NCI-H526 (cell line): Measurements from ENCODE around the gene SPRYD4.
"Not testable (repeated sequence)": the region's sequence is repeated elsewhere in the genome, so short reads cannot be mapped to it uniquely, and the experiment has no call there.

Source experiments
- DNase-seq, 2 experiments: peaks; one replicate each; lab custom pipeline; 2025; lab: John Stamatoyannopoulos, UW

The SPRYD4 gene

DNA sequence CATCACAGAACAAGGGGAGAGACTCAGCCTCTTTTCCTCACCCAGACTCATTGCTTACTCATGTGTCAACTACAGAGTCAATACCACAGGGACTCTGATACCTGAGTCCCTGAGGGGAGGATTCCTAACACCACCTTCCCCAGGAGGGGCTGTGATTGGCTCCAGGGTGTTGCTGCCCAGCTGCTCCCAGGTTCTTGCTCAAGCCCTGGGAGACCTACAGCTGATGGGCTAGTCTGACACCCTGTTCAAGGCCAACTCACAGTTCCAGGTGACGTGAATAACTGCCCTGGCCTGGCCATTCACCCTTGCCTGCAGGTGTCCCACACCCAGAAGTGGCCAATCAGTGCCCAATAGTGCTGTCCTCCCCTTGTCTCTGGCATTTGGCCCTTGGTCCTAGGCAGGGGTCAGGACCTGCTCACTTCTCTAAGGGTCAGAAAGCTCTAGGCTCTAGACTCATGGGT is 8.6 kb downstream of the SPRYD4 start:
- no peak for DNase-seq

DNA sequence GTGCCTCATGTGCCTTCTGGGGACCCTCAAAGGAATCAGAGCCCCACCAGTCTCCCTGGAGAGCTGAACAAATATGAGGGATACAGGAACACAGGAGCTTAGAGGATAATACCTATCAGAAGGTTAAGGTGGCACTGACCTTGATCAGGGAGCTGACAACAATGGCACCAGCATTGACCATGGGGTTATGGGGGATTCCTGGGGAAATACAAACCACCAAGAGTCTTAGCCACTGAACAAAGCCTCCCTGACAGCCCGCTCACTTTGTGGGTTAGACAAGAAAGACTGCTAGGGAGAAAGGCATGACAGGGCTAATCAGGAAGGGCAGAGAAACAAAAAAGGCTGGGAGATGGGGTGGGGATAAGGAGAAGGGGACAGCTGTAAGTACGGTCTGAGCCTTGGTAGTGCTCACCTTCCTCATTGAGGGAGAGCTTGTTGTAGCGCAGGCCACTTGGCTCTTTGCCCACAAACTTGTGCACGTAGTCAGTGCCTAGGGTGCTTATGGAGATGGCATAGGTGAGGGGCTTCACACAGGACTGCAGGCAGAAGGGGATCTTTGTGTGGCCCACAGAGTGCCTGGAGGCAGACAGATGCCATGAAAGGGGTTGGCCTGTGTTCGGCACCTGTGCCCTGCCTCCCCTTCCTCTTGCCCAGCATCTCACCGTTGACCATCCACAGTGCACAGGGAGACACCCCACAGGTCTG is 9.3 kb downstream of the SPRYD4 start:
- no peak for DNase-seq

DNA sequence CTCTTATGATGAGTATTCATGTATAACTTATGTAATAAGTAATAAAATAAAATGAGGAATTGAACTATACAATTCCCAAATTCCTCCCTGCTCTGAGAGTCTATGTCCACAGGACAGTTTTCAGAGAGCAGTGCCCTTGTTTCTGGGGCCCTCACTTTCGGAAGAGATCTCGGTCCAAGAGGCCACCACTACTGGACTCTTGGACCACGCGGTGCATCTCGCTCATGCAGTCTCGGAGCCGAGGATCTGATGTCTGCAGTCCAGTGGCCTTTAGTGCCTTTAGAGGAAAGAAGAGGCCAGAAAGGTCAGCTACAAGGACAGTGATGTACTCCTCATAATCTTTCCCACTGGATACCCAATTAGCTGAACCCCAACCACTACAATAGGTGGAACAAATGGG is 11.2 kb downstream of the SPRYD4 start:
- DNase-seq: no peak

DNA sequence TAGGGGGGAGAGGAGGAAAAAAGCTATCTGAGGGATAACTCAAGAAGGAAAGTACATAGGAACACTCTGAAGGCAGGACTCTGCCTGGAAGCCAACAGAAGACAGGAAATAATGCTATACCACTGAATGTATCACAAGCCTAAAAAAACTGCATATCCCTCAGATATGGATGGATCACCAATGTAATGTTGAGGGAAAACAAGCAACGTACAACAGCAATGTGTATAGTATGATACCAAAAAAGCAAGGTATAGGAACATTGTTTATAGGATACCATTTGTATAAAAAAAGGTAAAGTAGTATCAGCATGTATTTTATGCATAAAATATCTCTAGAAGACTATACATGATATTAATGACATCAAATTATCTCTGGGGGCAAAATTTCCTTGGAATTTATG is 16.2 kb downstream of the SPRYD4 start:
- DNase-seq: no peak

DNA sequence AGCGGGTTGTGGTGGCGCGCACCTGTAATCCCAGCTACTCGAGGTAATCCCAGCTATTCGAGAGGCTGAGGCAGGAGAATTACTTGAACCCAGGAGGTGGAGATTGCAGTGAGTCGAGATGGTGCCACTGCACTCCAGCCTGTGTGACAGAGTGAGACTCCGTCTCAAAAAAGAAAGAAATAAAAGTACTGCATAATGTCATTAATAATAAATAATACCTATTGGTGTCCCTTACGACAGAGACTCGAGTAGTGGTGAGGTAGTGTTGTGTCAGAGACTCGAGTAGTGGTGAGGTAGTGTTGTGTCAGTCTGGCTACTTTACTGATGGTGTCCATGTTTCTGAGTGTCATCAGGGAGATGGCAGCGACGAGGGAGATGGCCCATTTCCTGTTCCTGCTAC is 18.3 kb downstream of the SPRYD4 start:
- DNase-seq: no peak

DNA sequence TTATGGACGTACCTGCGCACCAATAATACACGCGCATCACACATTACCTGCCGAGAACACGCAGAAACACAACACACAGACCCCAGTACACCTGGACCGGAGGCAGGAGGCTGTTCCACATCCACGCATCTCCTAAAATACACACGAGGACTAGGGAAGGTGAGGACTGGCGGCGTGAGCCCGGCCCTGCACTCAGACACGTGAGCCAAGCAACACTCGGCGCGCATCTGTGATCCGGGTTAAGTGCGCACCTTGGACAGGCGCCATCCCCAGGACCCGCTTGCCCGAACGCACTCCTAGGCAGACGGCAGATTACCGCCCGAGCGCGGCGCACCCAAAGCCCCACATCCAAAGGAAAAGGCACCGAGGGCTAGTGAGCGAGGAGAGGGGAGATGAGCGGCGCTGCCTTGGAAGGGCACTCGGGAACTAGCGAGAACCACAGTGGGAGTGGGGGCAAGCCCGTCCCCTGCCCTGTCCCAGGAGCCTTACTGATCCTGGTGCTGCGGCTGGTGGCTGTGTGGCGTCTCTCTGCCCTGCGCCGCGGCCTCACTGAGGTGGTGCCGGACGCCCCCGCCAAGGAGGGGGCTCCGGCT is 19.2 kb downstream of the SPRYD4 start:
- DNase-seq: peak; percentile 62 to 75

DNA sequence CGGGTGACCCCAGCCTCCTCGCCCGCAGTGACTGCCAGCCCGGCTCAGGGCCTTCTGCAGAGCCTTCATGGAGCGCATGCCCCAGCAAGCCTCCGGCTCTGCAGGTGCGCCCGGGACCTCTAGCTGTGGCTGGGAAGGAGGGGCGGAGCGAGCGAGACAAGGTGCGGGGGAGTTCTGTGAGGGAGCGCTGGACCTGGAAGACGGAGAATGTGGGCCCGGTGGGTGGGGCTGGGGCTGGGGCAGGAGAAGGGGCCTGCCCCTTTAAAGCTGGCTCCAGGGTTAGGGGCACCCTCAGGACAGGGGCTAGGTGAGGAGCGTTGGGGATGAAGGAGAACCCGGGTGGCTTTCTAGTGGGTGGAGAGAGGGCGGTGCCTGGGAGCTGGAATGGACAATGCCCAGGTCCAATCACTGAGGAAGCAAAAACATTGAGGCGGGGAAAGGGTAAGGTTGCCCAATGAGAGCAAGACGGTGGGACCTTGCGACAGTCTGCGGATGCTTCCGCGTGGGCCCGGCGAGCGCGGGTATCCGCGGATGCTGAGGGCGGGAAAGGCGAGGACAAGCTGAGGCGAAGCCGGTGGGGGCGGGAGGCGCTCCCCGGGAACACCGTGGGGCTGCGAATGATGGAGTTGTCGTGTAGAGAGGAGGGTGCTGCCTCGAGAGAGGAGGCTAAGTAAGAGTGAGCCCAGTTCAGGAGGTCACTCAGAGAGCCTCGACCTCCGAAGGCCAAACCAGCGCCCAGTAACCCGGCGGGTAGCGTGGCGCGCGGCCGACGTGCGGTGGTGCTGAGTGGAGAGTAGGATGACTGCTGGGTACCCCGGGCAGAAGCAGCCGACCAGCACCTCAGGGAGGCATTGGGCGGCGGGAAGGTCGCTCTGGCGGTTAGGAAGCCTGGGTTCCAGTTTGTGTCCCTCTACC is 19.9 kb downstream of the SPRYD4 start, which contains the start of gene GLS2:
TSS of gene GLS2 (minus strand) at position 121 of the 915 bp plus-strand sequence. CDS start at position 78, 43 bp downstream.
- DNase-seq: peak; percentile 92 to 96

DNA sequence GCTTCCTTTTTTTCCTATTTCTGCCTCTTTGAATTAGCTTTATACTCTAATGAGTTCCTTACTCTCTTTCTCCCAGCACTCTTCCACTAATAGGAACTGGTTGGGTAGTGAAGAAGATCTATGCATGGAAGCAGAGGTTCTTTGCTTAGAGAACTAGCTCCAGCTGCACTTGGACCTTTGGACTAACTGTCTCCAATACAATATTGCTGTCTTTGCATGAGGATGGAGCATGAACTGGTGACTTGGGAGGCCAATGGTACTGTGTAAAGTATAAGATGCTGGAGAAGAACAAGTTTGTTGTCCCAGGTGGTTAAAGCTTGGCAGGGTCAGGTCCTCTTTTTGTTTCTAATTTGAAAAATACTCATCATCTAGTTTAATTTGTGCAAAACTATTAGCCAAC is 22.0 kb downstream of the SPRYD4 start:
- DNase-seq: no peak

DNA sequence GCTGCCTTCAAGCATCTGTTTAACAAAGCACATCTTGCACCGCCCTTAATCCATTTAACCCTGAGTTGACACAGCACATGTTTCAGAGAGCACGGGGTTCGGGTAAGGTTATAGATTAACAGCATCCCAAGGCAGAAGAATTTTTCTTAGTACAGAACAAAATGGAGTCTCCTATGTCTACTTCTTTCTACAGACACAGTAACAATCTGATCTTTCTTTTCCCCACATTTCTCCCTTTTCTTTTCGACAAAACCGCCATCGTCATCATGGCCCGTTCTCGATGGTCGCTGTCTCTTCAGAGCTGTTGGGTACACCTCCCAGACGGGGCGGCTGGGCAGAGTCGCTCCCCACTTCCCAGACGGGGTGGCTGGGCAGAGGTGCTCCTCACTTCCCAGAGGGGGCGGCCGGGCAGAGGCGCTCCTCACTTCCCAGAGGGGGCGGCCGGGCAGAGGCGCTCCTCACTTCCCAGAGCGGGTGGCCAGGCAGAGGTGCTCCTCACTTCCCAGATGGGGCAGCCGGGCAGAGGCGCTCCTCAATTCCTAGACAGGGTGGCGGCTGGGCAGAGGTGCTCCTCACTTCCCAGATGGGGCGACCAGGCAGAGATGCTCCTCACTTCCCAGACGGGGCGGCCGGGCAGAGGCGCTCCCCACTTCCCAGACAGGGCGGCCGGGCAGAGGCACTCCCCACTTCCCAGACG is 25.2 kb downstream of the SPRYD4 start:
- DNase-seq: not testable (repeated sequence)

DNA sequence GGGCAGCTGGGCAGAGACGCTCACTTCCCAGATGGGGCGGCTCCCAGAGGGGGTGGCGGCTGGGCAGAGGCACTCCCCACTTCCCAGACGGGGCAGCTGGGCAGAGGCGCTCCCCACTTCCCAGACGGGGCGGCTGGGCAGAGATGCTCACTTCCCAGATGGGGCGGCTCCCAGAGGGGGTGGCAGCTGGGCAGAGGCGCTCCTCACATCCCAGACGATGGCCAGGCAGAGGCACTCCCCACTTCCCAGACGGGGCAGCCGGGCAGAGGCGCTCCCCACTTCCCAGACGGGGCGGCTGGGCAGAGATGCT is 25.7 kb downstream of the SPRYD4 start:
- DNase-seq: not testable (repeated sequence)

DNA sequence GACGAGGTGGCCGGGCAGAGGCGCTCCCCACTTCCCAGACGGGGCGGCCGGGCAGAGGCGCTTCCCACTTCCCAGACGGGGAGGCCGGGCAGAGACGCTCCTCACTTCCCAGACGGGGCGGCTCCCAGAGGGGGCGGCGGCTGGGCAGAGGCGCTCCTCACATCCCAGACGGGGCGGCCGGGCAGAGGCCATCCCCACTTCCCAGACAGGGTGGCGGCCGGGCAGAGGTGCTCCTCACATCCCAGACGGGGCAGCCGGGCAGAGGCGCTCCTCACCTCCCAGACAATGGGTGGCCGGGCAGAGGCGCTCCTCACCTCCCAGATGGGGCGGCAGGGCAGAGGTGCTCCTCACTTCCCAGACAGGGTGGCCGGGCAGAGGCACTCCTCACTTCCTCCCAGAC is 26.1 kb downstream of the SPRYD4 start:
- DNase-seq: not testable (repeated sequence)

DNA sequence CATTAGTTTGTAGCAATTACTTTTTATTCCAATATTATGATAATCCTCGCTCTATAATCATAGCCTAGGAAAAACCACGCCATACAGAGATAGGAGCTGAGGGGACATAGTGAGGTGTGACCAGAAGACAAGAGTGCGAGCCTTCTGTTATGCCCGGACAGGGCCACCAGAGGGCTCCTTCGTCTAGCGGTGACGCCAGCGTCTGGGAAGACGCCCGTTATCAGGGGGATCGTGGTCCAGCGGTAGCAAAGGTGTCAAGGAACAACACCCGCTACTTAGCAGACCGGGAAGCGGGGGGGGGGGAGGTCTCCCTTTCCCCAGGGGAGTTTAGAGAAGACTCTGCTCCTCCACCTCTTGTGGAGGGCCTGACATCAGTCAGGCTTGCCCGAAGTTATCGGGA is 28.3 kb downstream of the SPRYD4 start:
- peak in 1 of 2 experiments; percentile 35 for DNase-seq

DNA sequence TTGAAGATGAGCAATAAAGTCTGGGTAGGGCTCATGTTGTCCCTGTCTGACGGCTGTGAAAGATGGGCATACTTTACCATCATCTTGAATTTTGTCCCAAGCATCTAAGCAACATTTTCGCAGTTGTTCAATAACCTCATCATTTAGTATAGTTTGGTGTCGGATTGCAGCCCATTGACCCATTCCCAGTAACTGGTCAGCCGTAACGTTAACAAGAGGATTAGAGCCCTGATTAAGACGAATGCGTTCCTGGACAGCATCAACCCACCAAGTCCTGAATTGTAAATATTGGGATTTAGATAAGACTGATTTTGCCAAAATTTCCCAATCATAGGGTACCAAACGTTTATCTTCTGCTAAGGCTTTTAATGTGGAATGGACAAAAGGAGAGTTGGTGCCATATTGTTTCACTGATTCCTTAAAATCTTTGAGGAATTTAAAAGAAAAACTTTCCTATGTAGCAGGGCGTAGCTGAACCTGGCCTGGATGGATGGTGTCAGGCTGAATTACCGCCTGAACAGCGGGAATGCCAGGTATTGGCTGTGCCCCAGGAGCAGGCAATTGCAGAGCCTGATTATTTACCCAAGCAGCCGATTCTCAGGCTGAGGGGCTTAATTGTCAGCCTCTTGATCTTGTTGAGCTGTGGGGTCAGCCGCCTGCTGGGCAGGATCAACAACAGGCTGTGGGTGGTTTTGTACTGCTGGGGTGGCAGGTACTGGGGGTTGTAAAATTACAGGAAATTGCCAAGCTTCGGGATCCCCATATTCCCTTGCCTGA is 29.9 kb downstream of the SPRYD4 start:
- DNase-seq: not testable (repeated sequence)

DNA sequence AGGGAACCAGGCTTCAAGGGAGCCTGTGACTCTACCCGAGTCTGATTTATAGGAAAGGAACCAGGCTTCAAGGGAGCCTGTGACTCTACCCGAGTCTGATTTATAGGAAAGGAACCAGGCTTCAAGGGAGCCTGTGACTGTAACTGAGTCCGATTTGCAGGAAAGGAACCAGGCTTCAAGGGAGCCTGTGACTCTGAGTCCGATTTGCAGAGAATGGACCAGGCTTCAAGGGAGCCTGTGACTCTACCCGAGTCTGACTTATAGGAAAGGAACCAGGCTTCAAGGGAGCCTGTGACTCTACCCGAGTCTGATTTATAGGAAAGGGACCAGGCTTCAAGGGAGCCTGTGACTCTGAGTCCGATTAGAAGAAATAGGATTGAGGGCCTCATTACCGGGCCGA is 31.1 kb downstream of the SPRYD4 start:
- not testable (repeated sequence) for DNase-seq

DNA sequence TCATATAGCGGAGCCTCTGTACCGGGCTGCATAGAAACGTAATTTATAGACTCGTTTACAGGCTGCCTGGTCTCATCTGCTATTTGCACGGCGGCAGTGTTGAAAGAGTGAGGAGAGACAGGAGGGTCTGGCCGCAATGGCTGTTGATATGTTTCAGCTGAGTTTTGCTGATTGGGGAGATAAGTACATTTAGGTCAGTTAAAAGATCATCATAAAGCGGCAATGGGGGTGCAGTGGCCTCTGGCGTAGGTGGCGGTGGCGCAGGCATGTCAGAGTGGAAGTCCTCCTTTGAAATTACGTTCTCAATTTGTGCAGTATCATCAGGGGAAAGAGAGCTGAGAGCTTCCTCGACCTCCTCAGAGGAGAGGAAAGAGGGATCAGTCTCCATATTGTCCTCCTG is 31.5 kb downstream of the SPRYD4 start:
- DNase-seq: not testable (repeated sequence)

DNA sequence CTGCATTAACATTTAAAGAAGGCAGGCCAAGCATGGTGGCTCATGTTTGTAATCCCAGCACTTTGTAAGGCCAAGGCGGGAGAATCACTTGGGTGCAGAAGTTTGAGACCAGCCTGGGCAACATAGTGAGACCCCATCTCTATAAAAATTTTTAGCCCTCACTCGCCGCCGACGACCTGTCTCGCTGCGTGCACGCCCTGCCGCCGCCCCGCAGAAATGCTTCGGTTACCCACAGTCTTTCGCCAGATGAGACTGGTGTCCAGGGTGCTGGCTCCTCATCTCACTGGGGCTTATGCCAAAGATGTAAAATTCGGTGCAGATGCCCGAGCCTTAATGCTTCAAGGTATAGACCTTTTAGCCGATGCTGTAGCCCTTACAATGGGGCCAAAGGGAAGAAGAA is 42.4 kb downstream of the SPRYD4 start:
- no peak for DNase-seq

DNA sequence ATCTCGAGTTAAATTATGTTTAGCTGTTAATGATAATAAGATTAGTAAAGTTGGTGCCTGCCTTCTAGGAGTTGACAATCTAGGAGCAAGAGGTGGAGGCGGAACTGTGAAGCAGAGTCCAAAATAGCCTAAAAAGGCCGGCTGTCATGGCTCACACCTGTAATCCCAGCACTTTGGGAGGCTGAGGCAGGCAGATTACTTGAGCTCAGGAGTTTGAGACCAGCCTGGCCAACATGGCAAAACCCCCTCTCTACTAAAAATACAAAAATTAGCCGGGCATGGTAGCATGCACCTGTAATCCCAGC is 45.6 kb downstream of the SPRYD4 start:
- not testable (repeated sequence) for DNase-seq

DNA sequence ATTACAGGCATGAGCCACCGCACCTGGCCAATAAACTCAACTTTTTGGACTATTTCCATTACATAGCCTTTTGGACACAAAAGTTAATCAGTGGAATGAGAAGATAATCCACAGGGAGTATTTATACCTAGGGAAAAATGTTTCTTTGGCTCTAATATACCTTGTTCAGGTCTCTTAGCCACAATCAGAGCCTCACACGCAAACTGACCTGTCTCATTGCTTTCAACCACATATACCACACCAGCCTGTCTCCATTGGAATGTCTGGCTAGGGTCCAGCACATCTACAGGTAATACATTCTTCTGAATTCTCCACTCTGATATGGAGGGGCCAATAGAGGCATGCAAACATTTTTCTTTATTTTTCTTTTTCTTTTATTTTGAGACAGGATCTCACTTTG is 49.5 kb downstream of the SPRYD4 start:
- no peak for DNase-seq

DNA sequence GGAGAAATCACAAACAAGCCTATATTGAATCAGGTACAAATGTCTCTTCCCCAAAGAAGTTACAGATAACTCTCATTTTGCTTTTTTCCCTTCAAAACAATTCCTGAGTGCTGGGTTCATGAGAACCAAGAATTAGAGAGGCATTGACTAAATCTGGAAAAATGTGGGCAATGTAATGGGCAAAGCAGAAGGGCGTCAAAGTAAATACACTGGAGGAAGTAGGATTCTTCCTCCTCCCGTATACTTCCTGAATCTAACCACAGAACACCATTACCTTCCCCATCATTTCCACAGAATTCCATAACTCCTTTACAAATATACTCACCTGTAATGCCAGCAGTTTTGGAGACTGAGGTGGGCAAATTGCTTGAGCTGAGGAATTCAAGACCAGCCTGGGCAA is 50.2 kb downstream of the SPRYD4 start:
- DNase-seq: no peak

DNA sequence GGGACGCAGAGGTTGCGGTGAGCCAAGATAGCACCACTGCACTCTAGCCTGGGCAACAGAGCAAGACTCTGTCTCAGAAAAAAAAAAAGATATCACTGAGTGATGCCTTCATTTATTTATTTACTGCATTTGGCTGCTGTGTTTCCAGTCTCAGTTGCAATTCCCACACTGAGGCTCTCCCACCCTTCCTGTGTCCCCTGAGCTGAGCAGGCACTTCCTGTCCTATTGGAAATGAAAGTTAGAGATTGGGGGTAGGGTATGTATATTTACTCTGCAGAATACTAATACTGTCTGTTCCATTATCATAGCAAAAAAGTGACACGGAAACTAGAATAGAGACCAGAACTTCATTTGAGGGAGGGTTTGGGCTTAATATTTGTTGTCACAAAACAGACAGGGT is 51.7 kb downstream of the SPRYD4 start:
- no peak for DNase-seq

DNA sequence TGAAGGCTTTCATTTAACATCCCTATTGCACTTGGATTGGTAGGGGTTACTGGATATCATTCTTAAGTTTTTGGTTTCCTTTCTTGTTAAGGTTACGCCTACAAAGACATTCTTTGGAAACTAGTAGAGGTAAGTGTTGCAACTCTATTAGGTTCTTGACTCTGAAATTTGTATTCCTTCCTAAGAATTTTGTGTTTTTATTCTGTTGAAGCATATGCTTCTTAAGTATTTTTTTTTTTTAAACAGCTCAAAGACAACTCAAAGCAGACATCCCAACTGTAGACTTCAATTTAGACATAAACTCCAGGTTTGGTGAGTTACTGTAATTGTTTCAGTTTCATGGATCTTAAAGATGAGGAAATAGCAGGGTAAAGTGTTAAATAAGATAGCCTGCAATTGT is 52.1 kb downstream of the SPRYD4 start:
- DNase-seq: no peak

DNA sequence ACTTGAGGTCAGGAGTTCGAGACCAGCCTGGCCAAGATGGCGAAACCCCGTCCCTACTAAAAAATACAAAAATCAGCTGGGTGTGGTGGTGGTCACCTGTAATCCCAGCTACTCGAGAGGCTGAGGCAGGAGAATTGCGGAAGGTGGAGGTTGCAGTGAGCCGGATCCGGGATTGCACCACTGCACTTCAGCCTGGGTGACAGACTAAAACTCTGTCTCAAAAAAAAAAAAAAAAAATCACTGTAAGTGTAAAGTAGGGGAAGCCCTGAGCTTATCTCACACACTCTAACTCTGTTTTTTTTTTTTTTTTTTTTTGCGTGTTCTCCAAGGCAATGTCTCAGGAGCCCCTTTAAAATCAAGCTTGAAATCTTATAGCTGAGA is 52.8 kb downstream of the SPRYD4 start:
- DNase-seq: no peak
